ENCODE results near the gene OR52N1.

The OR52N1 gene

GRCh38 chr11:5791165-5791564, at the start of gene OR52N1:
OR52N1 (minus strand) TSS chr11:5791265; CDS start chr11:5788816, 2,449 bp downstream.
- Histone ChIP-seq H3K4me2 (no peak within 1 kb of the TSS), H3K36me3 (ENCODE audit: insufficient read depth) (no peaks in the 10 kb centered on the region), H3K79me2 (ENCODE audit: insufficient read depth, low read depth) (no peaks in the 10 kb centered on the region), H3K9ac (no peak within 1 kb of the TSS), H3K4me1 (ENCODE audit: low read depth, poor library complexity, severe bottlenecking) (no peaks in the 10 kb centered on the region), H4K20me1 (ENCODE audit: insufficient read depth) (no peaks in the 10 kb centered on the region), H3K4me3 (IDR thresholded peaks at IDR 0.05; ENCODE audit: insufficient read depth, low read depth, low read length) (no peak within 1 kb of the TSS), H3K27ac (no peak within 1 kb of the TSS), H3K27me3 (ENCODE audit: insufficient read depth, low read depth) (no peaks in the 10 kb centered on the region), H2AFZ (ENCODE audit: low read depth) (no peak within 1 kb of the TSS)
- TF ChIP-seq, protein P1, sequence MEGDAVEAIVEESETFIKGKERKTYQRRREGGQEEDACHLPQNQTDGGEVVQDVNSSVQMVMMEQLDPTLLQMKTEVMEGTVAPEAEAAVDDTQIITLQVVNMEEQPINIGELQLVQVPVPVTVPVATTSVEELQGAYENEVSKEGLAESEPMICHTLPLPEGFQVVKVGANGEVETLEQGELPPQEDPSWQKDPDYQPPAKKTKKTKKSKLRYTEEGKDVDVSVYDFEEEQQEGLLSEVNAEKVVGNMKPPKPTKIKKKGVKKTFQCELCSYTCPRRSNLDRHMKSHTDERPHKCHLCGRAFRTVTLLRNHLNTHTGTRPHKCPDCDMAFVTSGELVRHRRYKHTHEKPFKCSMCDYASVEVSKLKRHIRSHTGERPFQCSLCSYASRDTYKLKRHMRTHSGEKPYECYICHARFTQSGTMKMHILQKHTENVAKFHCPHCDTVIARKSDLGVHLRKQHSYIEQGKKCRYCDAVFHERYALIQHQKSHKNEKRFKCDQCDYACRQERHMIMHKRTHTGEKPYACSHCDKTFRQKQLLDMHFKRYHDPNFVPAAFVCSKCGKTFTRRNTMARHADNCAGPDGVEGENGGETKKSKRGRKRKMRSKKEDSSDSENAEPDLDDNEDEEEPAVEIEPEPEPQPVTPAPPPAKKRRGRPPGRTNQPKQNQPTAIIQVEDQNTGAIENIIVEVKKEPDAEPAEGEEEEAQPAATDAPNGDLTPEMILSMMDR (conservative IDR thresholded peaks at IDR 0.05; ENCODE audit: low read depth, low read length): no peak

GRCh38 chr11:5837695-5838094, 46.6 kb upstream of the OR52N1 start:
- Histone ChIP-seq H4K20me1 (ENCODE audit: insufficient read depth) (no peaks in the 10 kb centered on the region), H3K27me3 (ENCODE audit: insufficient read depth, low read depth) (no peaks in the 10 kb centered on the region), H3K9ac (no peak overlapping the region), H3K79me2 (ENCODE audit: insufficient read depth, low read depth) (no peaks in the 10 kb centered on the region), H3K4me2 (no peak overlapping the region), H3K36me3 (ENCODE audit: insufficient read depth) (no peaks in the 10 kb centered on the region), H3K4me1 (ENCODE audit: low read depth, poor library complexity, severe bottlenecking) (no peaks in the 10 kb centered on the region), H3K27ac (no peak overlapping the region), H2AFZ (ENCODE audit: low read depth) (no peak overlapping the region), H3K4me3 (IDR thresholded peaks at IDR 0.05; ENCODE audit: insufficient read depth, low read depth, low read length) (no peak overlapping the region)
- TF ChIP-seq, protein P1 (conservative IDR thresholded peaks at IDR 0.05; ENCODE audit: low read depth, low read length): no peak

DNA sequence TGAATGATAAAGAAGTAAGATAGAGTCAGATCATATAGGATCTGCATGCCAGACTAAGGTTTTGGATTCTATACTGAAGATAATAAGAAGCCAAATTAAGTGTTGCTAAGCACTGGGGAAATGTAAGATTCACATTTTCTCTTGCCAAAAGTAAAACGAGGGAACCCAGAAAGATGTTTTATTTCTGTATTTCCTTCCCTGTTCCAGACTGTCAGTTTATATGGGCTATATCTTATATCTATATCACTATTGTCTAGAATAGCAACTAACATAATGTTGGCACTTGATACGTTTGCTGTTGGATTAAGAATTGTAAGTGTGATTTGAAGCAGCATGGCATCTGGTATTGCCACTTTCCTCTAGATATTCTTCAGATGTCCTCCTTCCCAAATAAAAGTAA, 42.4 kb upstream of the OR52N1 start:
- H4K20me1 ChIP-seq (ENCODE audit: insufficient read depth): no peaks in the 10 kb centered on the region
- no peaks in the 10 kb centered on the region for H3K79me2 ChIP-seq (ENCODE audit: insufficient read depth, low read depth)
- H3K36me3 ChIP-seq (ENCODE audit: insufficient read depth): no peaks in the 10 kb centered on the region
- H3K27ac ChIP-seq: no peak overlapping the region
- H2AFZ ChIP-seq (ENCODE audit: low read depth): no peak overlapping the region
- H3K4me2 ChIP-seq: no peak overlapping the region
- H3K4me1 ChIP-seq (ENCODE audit: low read depth, poor library complexity, severe bottlenecking): no peaks in the 10 kb centered on the region
- TF ChIP-seq, protein P1 (conservative IDR thresholded peaks at IDR 0.05; ENCODE audit: low read depth, low read length): no peak
- H3K27me3 ChIP-seq (ENCODE audit: insufficient read depth, low read depth): no peaks in the 10 kb centered on the region
- no peak overlapping the region for H3K4me3 ChIP-seq (IDR thresholded peaks at IDR 0.05; ENCODE audit: insufficient read depth, low read depth, low read length)
- no peak overlapping the region for H3K9ac ChIP-seq

DNA sequence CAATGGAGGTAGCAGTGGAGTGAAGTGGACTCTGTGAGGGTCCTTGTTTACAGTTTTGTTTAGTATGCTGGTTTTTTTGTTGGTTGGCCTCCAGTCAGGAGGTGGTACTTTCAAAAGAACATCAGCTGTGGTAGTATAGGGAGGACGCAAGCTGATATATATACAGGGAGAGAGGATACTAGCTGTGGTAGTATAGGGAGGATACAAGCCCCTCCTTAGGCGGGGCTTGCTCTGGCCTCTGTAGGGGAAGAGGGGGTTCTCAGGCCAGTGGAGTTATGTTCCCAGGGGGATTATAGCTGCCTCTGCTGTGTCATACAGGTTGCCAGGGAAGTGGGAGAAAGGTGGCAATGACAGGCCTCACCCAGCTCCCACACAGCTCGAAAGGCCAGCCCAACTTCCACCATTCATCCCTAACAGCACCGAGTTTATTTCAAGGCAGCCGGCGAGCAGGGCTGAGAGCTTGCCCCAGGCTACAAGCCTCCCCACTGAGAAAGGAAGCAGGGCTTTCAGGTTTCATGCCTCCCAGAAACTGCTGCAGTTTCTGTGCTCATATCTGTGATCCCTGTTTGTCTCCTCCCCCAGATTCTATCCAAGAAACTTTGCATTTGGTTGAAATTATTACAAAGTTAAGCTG, 40.2 kb upstream of the OR52N1 start:
- Histone ChIP-seq H3K27ac (no peak overlapping the region), H3K4me3 (IDR thresholded peaks at IDR 0.05; ENCODE audit: insufficient read depth, low read depth, low read length) (no peak overlapping the region), H3K4me1 (ENCODE audit: low read depth, poor library complexity, severe bottlenecking) (no peaks in the 10 kb centered on the region), H3K79me2 (ENCODE audit: insufficient read depth, low read depth) (no peaks in the 10 kb centered on the region), H3K9ac (no peak overlapping the region), H2AFZ (ENCODE audit: low read depth) (no peak overlapping the region), H3K36me3 (ENCODE audit: insufficient read depth) (no peaks in the 10 kb centered on the region), H3K27me3 (ENCODE audit: insufficient read depth, low read depth) (no peaks in the 10 kb centered on the region), H4K20me1 (ENCODE audit: insufficient read depth) (no peaks in the 10 kb centered on the region), H3K4me2 (no peak overlapping the region)
- TF ChIP-seq, protein P1 (conservative IDR thresholded peaks at IDR 0.05; ENCODE audit: low read depth, low read length): no peak
